Endodermal cell (in vitro differentiated cells): ENCODE data around the gene WWP2. TPM values are rescaled to one million over a fixed set of nuclear protein-coding genes. Genes with fewer than 3 reads are reported as not detected.
"Not testable (repeated sequence)": the region's sequence is repeated elsewhere in the genome, so short reads cannot be mapped to it uniquely, and the experiment has no call there.

Experiments used
- DNase-seq: peaks from one replicate; pipeline ENCODE4 v3.0.0-alpha.2; 2017
- H3K27ac ChIP-seq: 2 replicates; pipeline ENCODE4 v1.5.1; 2013; ENCODE audit warnings: mild to moderate bottlenecking, low read depth, low read length, moderate library complexity
- H3K27me3 ChIP-seq: 2 replicates; pipeline ENCODE4 v1.6.1; 2013; ENCODE audit warnings: mild to moderate bottlenecking, low read length, moderate library complexity; ENCODE audit not compliant: insufficient read depth, control insufficient read depth, poor library complexity, severe bottlenecking
- H3K36me3 ChIP-seq: 2 replicates; pipeline ENCODE4 v1.7.0; 2013; ENCODE audit warnings: mild to moderate bottlenecking, low read length, moderate library complexity; ENCODE audit not compliant: control insufficient read depth, insufficient read depth
- H3K4me1 ChIP-seq: one replicate; pipeline ENCODE4 v1.7.0; 2013; ENCODE audit warnings: low read length; ENCODE audit not compliant: control insufficient read depth, insufficient read depth
- H3K4me3 ChIP-seq: 2 replicates; pipeline ENCODE4 v1.5.1; 2013; ENCODE audit warnings: mild to moderate bottlenecking, low read length, moderate library complexity
- H3K9ac ChIP-seq: 2 replicates; pipeline ENCODE4 v1.6.1; 2013; ENCODE audit warnings: mild to moderate bottlenecking, low read length, moderate library complexity; ENCODE audit not compliant: poor library complexity, severe bottlenecking; ENCODE audit errors: extremely low read depth
- H3K9me3 ChIP-seq: 2 replicates; pipeline ENCODE4 v1.6.1; 2013; ENCODE audit warnings: mild to moderate bottlenecking, low read length, moderate library complexity; ENCODE audit not compliant: control insufficient read depth
- H3K27ac Mint-ChIP-seq: 2 replicates; pipeline ENCODE4 v1.8.0; 2020; ENCODE audit warnings: mixed read lengths
- H3K27me3 Mint-ChIP-seq: 2 replicates; pipeline ENCODE4 v1.8.0; 2021; ENCODE audit warnings: mild to moderate bottlenecking, mixed read lengths; ENCODE audit not compliant: insufficient read depth
- H3K36me3 Mint-ChIP-seq: 2 replicates; pipeline ENCODE4 v1.8.0; 2020; ENCODE audit warnings: low read depth, mixed read lengths
- H3K4me1 Mint-ChIP-seq: 2 replicates; pipeline ENCODE4 v1.8.0; 2020; ENCODE audit warnings: mixed read lengths
- H3K4me3 Mint-ChIP-seq: 2 replicates; pipeline ENCODE4 v1.8.0; 2020; ENCODE audit warnings: mild to moderate bottlenecking, moderate library complexity, mixed read lengths
- H3K9me3 Mint-ChIP-seq: 2 replicates; pipeline ENCODE4 v1.8.0; 2020; ENCODE audit warnings: mild to moderate bottlenecking, mixed read lengths
- WGBS, 2 experiments: methylation state at CpG; one replicate each; pipeline versions ENCODE4 v1.1.5 to v1.1.7; 2013; ENCODE audit warnings: missing lambda C conversion rate in 2 of 2, mixed read lengths in 1 of 2; ENCODE audit not compliant: insufficient coverage in 1 of 2, insufficient read length in 1 of 2; 5-methylcytosine and 5-hydroxymethylcytosine counted together
- total RNA-seq, 2 donors: library from RNA; stranded (reverse); fragmentation: NEBNext Ultra II Directional in 1 of 2; extraction: Animal tissue kit (Norgen Biotek cat#: 25700) in 1 of 2; gene quantifications; 2 replicates in 1 of 2; 3 replicates in 1 of 2; pipeline ENCODE4 v1.2.1, GENCODE V29; 2021

WWP2 gene
- total RNA-seq, 2 donors from 2014 or later = 42.3 to 50.0 TPM

- H3K27ac ChIP-seq, H3K9me3 ChIP-seq, H3K27me3 ChIP-seq, H3K4me1 ChIP-seq, H3K4me3 ChIP-seq, H3K9me3 Mint-ChIP-seq, H3K9ac ChIP-seq, H3K36me3 ChIP-seq, H3K36me3 Mint-ChIP-seq, H3K27me3 Mint-ChIP-seq, H3K4me1 Mint-ChIP-seq, H3K27ac Mint-ChIP-seq: not testable (repeated sequence)
- peak overlapping the region; percentile 44 for H3K4me3 Mint-ChIP-seq
- WGBS, 2 experiments = 36 to 58% methylated on average over 5 to 7 of the region's 68 CpGs
- peak; percentile 73 for DNase-seq
These were observed 203.0 kb downstream of the WWP2 start for GRCh38 chr16:69964960-69965660.

- not testable (repeated sequence) for H3K36me3 ChIP-seq, H3K9ac ChIP-seq, H3K4me3 ChIP-seq, H3K9me3 ChIP-seq, H3K4me1 Mint-ChIP-seq, H3K27me3 Mint-ChIP-seq, H3K27ac ChIP-seq, H3K36me3 Mint-ChIP-seq, H3K9me3 Mint-ChIP-seq, H3K27ac Mint-ChIP-seq, H3K4me1 ChIP-seq, H3K27me3 ChIP-seq
- WGBS, 2 experiments = no CpG with 5 or more reads among the region's 24 CpGs
- DNase-seq = peak; percentile 48
- H3K4me3 Mint-ChIP-seq = peak overlapping the region; percentile 44
These were observed 203.5 kb downstream of the WWP2 start for GRCh38 chr16:69965661-69966054.

GRCh38 chr16:69967688-69968087, 205.6 kb downstream of the WWP2 start:
- not testable (repeated sequence) for H3K9me3 ChIP-seq, H3K36me3 ChIP-seq, H3K27ac Mint-ChIP-seq, H3K4me3 Mint-ChIP-seq, H3K4me3 ChIP-seq, H3K27me3 Mint-ChIP-seq, H3K27ac ChIP-seq, DNase-seq, H3K4me1 ChIP-seq, H3K9me3 Mint-ChIP-seq, H3K4me1 Mint-ChIP-seq, H3K27me3 ChIP-seq, H3K9ac ChIP-seq, H3K36me3 Mint-ChIP-seq
- WGBS, 2 experiments = no CpG with 5 or more reads among the region's 5 CpGs

GRCh38 chr16:69968125-69968524, 206.0 kb downstream of the WWP2 start:
- not testable (repeated sequence) for H3K27me3 Mint-ChIP-seq, H3K27ac Mint-ChIP-seq, H3K4me1 Mint-ChIP-seq, H3K4me1 ChIP-seq, H3K36me3 ChIP-seq, H3K9me3 ChIP-seq, H3K9me3 Mint-ChIP-seq, H3K27me3 ChIP-seq, H3K36me3 Mint-ChIP-seq, H3K4me3 Mint-ChIP-seq, H3K27ac ChIP-seq, H3K9ac ChIP-seq, DNase-seq, H3K4me3 ChIP-seq
- WGBS, 2 experiments = no CpG with 5 or more reads among the region's 10 CpGs

- H3K36me3 ChIP-seq, H3K27ac Mint-ChIP-seq, H3K9me3 Mint-ChIP-seq, H3K36me3 Mint-ChIP-seq, DNase-seq, H3K9me3 ChIP-seq, H3K4me1 Mint-ChIP-seq, H3K4me3 ChIP-seq, H3K4me3 Mint-ChIP-seq, H3K27me3 ChIP-seq, H3K4me1 ChIP-seq, H3K27me3 Mint-ChIP-seq, H3K9ac ChIP-seq, H3K27ac ChIP-seq: not testable (repeated sequence)
- WGBS, 2 experiments = no CpG with 5 or more reads among the region's 4 CpGs
These were observed 207.5 kb downstream of the WWP2 start for GRCh38 chr16:69969657-69970056.

- not testable (repeated sequence) for H3K27ac ChIP-seq, H3K9me3 Mint-ChIP-seq, H3K36me3 ChIP-seq, H3K27me3 ChIP-seq, H3K27me3 Mint-ChIP-seq, DNase-seq, H3K4me1 Mint-ChIP-seq, H3K9me3 ChIP-seq, H3K36me3 Mint-ChIP-seq, H3K4me3 Mint-ChIP-seq, H3K27ac Mint-ChIP-seq, H3K4me3 ChIP-seq, H3K9ac ChIP-seq, H3K4me1 ChIP-seq
- WGBS, 2 experiments = no CpG with 5 or more reads among the region's 7 CpGs
These were observed 210.0 kb downstream of the WWP2 start for GRCh38 chr16:69972120-69972519.
